ENCODE data around the gene PLA2G6. TPM values are rescaled to one million over a fixed set of nuclear protein-coding genes. Genes with fewer than 3 reads are reported as not detected.
A peak's percentile ranks its signal among the peaks of the same experiment; 100 is the strongest.

Gene PLA2G6
- total and polyA plus RNA-seq, 2 of the 8 experiments (the other 6 are each of a cell fraction or from before 2014, with no cell fraction given): 13.2 to 21.0 TPM

GRCh38 chr22:38097557-38098409, 83.8 kb downstream of the PLA2G6 start:
- Histone ChIP-seq H3K4me2 (ENCODE audit: insufficient read depth in 1 of 2, low read depth in 2 of 2, low read length in 2 of 2) (peak overlapping the region; percentile 74 to 85), H3K4me1 (replicated peaks in 1 of 4; ENCODE audit: control insufficient read depth in 3 of 4, insufficient read depth in 4 of 4, low read length in 3 of 4) (peaks cover 0 to 6% (median 4%) of the 10 kb centered on the region in 4 experiments; a peak in 5 of 7 replicates), H4K20me1 (replicated peaks in 1 of 2; ENCODE audit: control insufficient read depth in 1 of 2, insufficient read depth in 2 of 2, low read length in 2 of 2) (peaks cover 0 to 2% of the 10 kb centered on the region in 2 experiments), H3K79me2 (ENCODE audit: control insufficient read depth in 1 of 2, insufficient read depth in 2 of 2, low read length in 2 of 2) (no peaks in the 10 kb centered on the region), H2AFZ (ENCODE audit: low read length) (no peak overlapping the region), H3K4me3 (ENCODE audit: extremely low read depth in 1 of 4, insufficient read depth in 2 of 4, low read depth in 3 of 4, low read length in 4 of 4) (peak overlapping the region; percentile 32 to 60 (median 42)), H3K4ac (replicated peaks; ENCODE audit: insufficient read length, low read depth, low read length) (peak overlapping the region; percentile 83), H3K23ac (ENCODE audit: insufficient read length) (no peak overlapping the region), H2BK12ac (ENCODE audit: low read depth, low read length) (peak overlapping the region; percentile 77; the same call in 1 of the 2 replicates), H3K14ac (ENCODE audit: insufficient read length) (no peak overlapping the region), H3K79me1 (ENCODE audit: low read depth, low read length) (no peaks in the 10 kb centered on the region), H2BK5ac (ENCODE audit: low read depth, low read length) (peak overlapping the region; percentile 75; the same call in 1 of the 2 replicates), H3K56ac (replicated peaks; ENCODE audit: insufficient read length, low read depth, low read length) (no peak overlapping the region), H3K36me3 (ENCODE audit: control insufficient read depth in 2 of 4, insufficient read depth in 4 of 4, low read length in 3 of 4) (no peaks in the 10 kb centered on the region), H3K18ac (ENCODE audit: extremely low read depth, low read length) (no peak overlapping the region; the same call in none of the 2 replicates), H3K27ac (ENCODE audit: low read depth, low read length) (no peak overlapping the region), H3K23me2 (ENCODE audit: low read depth, low read length) (peaks cover 4% of the 10 kb centered on the region; the same call in 1 of the 2 replicates), H3K27me3 (replicated peaks in 1 of 4; ENCODE audit: control insufficient read depth in 3 of 4, extremely low read depth in 1 of 4, insufficient read depth in 3 of 4, low read length in 3 of 4) (no peaks in the 10 kb centered on the region), H3K9me3 (ENCODE audit: insufficient read depth in 2 of 2, low read depth in 1 of 2, low read length in 1 of 2) (no peaks in the 10 kb centered on the region), H2BK120ac (replicated peaks; ENCODE audit: low read depth, low read length) (no peak overlapping the region), H2BK15ac (ENCODE audit: low read length) (peak overlapping the region; percentile 72; the same call in 1 of the 2 replicates), H3K9ac (replicated peaks in 1 of 4; ENCODE audit: extremely low read depth in 1 of 4, low read depth in 3 of 4, low read length in 3 of 4) (peak overlapping the region in 1 of 4 experiments; percentile 16; a peak in 2 of 7 replicates), H2BK20ac (ENCODE audit: low read length) (no peak overlapping the region), H4K8ac (ENCODE audit: extremely low read depth, insufficient read depth, low read length) (no peak overlapping the region), H4K91ac (replicated peaks; ENCODE audit: insufficient read length, low read length) (no peak overlapping the region), H4K5ac (ENCODE audit: insufficient read length, low read depth, low read length) (peak overlapping the region; percentile 41), H2AK5ac (ENCODE audit: low read depth, low read length) (peak overlapping the region; percentile 40; the same call in 1 of the 2 replicates)
- ChIA-PET POLR2A (ENCODE audit: partially characterized antibody) (interaction anchor here (0.7 to 3.2 kb wide), 11 partner anchors 8 to 167 kb away, joined by 3 to 10 read pairs (median 4); partner anchors contain the start of genes BAIAP2L2 and MAFF), CTCF (ENCODE audit: partially characterized antibody) (interaction anchor here (0.6 to 13.7 kb wide), 45 partner anchors 8 to 492 kb away, joined by 3 to 264 read pairs (median 5); partner anchors contain the start of genes BAIAP2L2, MAFF, PICK1 and PLA2G6)
- DNase-seq (ENCODE audit: low read depth in 1 of 2, low spot score in 2 of 2): peak in 1 of 2 experiments; percentile 91
- FAIRE-seq: peak; percentile 52
- WGBS, 2 experiments (ENCODE audit: extremely low coverage in 1 of 2, insufficient coverage in 1 of 2, insufficient read length in 1 of 2, insufficient replicate concordance in 2 of 2, low coverage in 1 of 2, low lambda C conversion rate in 2 of 2, missing lambda C conversion rate in 1 of 2): 8% methylated on average over 25 of the region's 32 CpGs; no CpG with 5 or more reads in 1 of the 2 experiments
